ENCODE data around the gene STAU1.
A peak's percentile ranks its signal among the peaks of the same experiment; 100 is the strongest.

STAU1 gene

GRCh38 chr20:49187851-49188641 is at the start of gene STAU1:
Gene STAU1, minus strand, starts transcription at chr20:49188334. Its CDS starts 22,133 bp downstream, at chr20:49166201.
- DNase-seq = peak; percentile 95

- peak; percentile 2 for DNase-seq
These were observed 49.4 kb upstream of the STAU1 start for GRCh38 chr20:49237531-49237930.

GRCh38 chr20:49236301-49236700 is 48.2 kb upstream of the STAU1 start:
- DNase-seq = no peak

GRCh38 chr20:49234831-49235230 is 46.7 kb upstream of the STAU1 start:
- no peak for DNase-seq

GRCh38 chr20:49233226-49233625 is 45.1 kb upstream of the STAU1 start:
- no peak for DNase-seq

GRCh38 chr20:49231471-49231870 is 43.3 kb upstream of the STAU1 start:
- DNase-seq = no peak

GRCh38 chr20:49230561-49231133 is 42.5 kb upstream of the STAU1 start:
- peak; percentile 30 for DNase-seq

GRCh38 chr20:49230021-49230420 is 41.9 kb upstream of the STAU1 start:
- DNase-seq = peak; percentile 33

- DNase-seq = no peak
These were observed 41.2 kb upstream of the STAU1 start for GRCh38 chr20:49229381-49229780.

- peak; percentile 19 for DNase-seq
These were observed 40.5 kb upstream of the STAU1 start for GRCh38 chr20:49228676-49229075.

- DNase-seq = no peak
These were observed 37.8 kb upstream of the STAU1 start for GRCh38 chr20:49225896-49226295.

- no peak for DNase-seq
These were observed 32.0 kb upstream of the STAU1 start for GRCh38 chr20:49219924-49220831.

- DNase-seq = peak; percentile 97
These were observed 31.2 kb upstream of the STAU1 start, which contains the start of gene DDX27 for GRCh38 chr20:49219091-49219923. Gene DDX27, plus strand, starts transcription at chr20:49219416. Its CDS starts 33 bp downstream, at chr20:49219449.

GRCh38 chr20:49218739-49219090 is 30.6 kb upstream of the STAU1 start:
- peak; percentile 20 for DNase-seq

- DNase-seq = peak; percentile 85
These were observed 29.0 kb upstream of the STAU1 start for GRCh38 chr20:49216991-49217578.

GRCh38 chr20:49215232-49215631 is 27.1 kb upstream of the STAU1 start:
- no peak for DNase-seq

GRCh38 chr20:49214571-49214970 is 26.4 kb upstream of the STAU1 start:
- DNase-seq = no peak

GRCh38 chr20:49210757-49211110 is 22.6 kb upstream of the STAU1 start:
- DNase-seq = no peak

- no peak for DNase-seq
These were observed 22.1 kb upstream of the STAU1 start for GRCh38 chr20:49210101-49210756.

- DNase-seq = peak; percentile 7
These were observed 18.9 kb upstream of the STAU1 start for GRCh38 chr20:49207076-49207475.

GRCh38 chr20:49203746-49204145 is 15.6 kb upstream of the STAU1 start:
- DNase-seq = no peak

- DNase-seq = no peak
These were observed 14.9 kb upstream of the STAU1 start for GRCh38 chr20:49203011-49203410.
